ENCODE measurements around the gene COL1A1. TPM values are rescaled to one million over a fixed set of nuclear protein-coding genes. Genes with fewer than 3 reads are reported as not detected.

Gene COL1A1
- total RNA-seq, 3 donors from 2014 or later = 23.4 to 67.2 (median 44.5) TPM

- Histone ChIP-seq H3K27me3 (no peaks in the 10 kb centered on the region), H3K4me1 (no peaks in the 10 kb centered on the region), H3K4me3 (no peak overlapping the region), H3K9me3 (no peaks in the 10 kb centered on the region), H3K27ac (peak overlapping the region; percentile 10 to 63), H3K36me3 (no peaks in the 10 kb centered on the region)
- no peak for DNase-seq (ENCODE audit: low spot score in 2 of 2)
- intact Hi-C loops (cut with DNase I; ENCODE audit: low total_unique reads) = no loop called here
- TF ChIP-seq POLR2A (IDR thresholded peaks at IDR 0.05) (no peak), POLR2AphosphoS5 (IDR thresholded peaks at IDR 0.05) (no peak), CTCF (IDR thresholded peaks at IDR 0.05) (no peak)
Observed at GRCh38 chr17:50192144-50192617, 9.2 kb downstream of the COL1A1 start.

GRCh38 chr17:50191359-50192143 lies 9.9 kb downstream of the COL1A1 start:
- Histone ChIP-seq H3K27me3 (no peaks in the 10 kb centered on the region), H3K27ac (peak overlapping the region; percentile 10 to 63), H3K36me3 (no peaks in the 10 kb centered on the region), H3K4me1 (no peaks in the 10 kb centered on the region), H3K4me3 (no peak overlapping the region), H3K9me3 (no peaks in the 10 kb centered on the region)
- TF ChIP-seq CTCF (IDR thresholded peaks at IDR 0.05) (no peak), POLR2AphosphoS5 (IDR thresholded peaks at IDR 0.05) (no peak), POLR2A (IDR thresholded peaks at IDR 0.05) (no peak)
- DNase-seq (ENCODE audit: low spot score in 2 of 2) = no peak
- intact Hi-C loops (cut with DNase I; ENCODE audit: low total_unique reads) = no loop called here

- TF ChIP-seq POLR2A (IDR thresholded peaks at IDR 0.05) = no peak
- no peak for TF ChIP-seq CTCF (IDR thresholded peaks at IDR 0.05)
- TF ChIP-seq POLR2AphosphoS5 (IDR thresholded peaks at IDR 0.05) = no peak
- no peaks in the 10 kb centered on the region for H3K4me1 ChIP-seq
- intact Hi-C loops (cut with DNase I; ENCODE audit: low total_unique reads) = no loop called here
- peak overlapping the region in 1 of 2 donors; percentile 72 for H3K27ac ChIP-seq
- H3K27me3 ChIP-seq = no peaks in the 10 kb centered on the region
- no peaks in the 10 kb centered on the region for H3K9me3 ChIP-seq
- H3K4me3 ChIP-seq = no peak overlapping the region
- H3K36me3 ChIP-seq = no peaks in the 10 kb centered on the region
- DNase-seq (ENCODE audit: low spot score in 2 of 2) = no peak
Observed at GRCh38 chr17:50190603-50191358, 10.7 kb downstream of the COL1A1 start.

GRCh38 chr17:50190293-50190602 lies 11.2 kb downstream of the COL1A1 start:
- Histone ChIP-seq H3K36me3 (no peaks in the 10 kb centered on the region), H3K4me3 (no peak overlapping the region), H3K27me3 (no peaks in the 10 kb centered on the region), H3K9me3 (no peaks in the 10 kb centered on the region), H3K27ac (peak overlapping the region in 1 of 2 donors; percentile 72), H3K4me1 (no peaks in the 10 kb centered on the region)
- no peak for DNase-seq (ENCODE audit: low spot score in 2 of 2)
- intact Hi-C loops (cut with DNase I; ENCODE audit: low total_unique reads) = no loop called here
- TF ChIP-seq POLR2AphosphoS5 (IDR thresholded peaks at IDR 0.05) (no peak), POLR2A (IDR thresholded peaks at IDR 0.05) (no peak), CTCF (IDR thresholded peaks at IDR 0.05) (no peak)
